GM18868 (cell line): ENCODE data around the gene ACP4.
"Not testable (repeated sequence)": the region's sequence is repeated elsewhere in the genome, so short reads cannot be mapped to it uniquely, and the experiment has no call there.

Source experiments
- ATAC-seq: cut with Tn5 transposase; IDR thresholded peaks from one replicate; pipeline ENCODE4 v1.9.1; 2021; ENCODE audit warnings: mild to moderate bottlenecking, moderate library complexity; ENCODE audit not compliant: unreplicated experiment

The ACP4 gene, protein sequence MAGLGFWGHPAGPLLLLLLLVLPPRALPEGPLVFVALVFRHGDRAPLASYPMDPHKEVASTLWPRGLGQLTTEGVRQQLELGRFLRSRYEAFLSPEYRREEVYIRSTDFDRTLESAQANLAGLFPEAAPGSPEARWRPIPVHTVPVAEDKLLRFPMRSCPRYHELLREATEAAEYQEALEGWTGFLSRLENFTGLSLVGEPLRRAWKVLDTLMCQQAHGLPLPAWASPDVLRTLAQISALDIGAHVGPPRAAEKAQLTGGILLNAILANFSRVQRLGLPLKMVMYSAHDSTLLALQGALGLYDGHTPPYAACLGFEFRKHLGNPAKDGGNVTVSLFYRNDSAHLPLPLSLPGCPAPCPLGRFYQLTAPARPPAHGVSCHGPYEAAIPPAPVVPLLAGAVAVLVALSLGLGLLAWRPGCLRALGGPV

DNA sequence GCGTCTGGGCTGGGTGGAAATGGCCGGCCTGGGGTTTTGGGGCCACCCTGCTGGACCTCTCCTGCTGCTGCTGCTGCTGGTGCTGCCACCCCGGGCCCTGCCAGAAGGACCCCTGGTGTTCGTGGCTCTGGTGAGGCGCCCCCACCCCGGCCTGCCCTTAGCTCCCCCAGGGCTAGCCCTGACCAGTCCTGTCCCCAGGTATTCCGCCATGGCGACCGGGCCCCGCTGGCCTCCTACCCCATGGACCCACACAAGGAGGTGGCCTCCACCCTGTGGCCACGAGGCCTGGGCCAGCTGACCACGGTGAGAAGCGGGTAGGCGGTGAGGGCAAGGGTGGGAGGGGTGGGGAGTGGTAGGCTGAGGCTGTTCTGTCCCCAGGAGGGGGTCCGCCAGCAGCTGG lies at the start of gene ACP4:
ACP4 (plus strand) TSS at position 20 of the 400 bp plus-strand sequence; CDS start at position 20, 0 bp downstream.
- no peak for ATAC-seq

DNA sequence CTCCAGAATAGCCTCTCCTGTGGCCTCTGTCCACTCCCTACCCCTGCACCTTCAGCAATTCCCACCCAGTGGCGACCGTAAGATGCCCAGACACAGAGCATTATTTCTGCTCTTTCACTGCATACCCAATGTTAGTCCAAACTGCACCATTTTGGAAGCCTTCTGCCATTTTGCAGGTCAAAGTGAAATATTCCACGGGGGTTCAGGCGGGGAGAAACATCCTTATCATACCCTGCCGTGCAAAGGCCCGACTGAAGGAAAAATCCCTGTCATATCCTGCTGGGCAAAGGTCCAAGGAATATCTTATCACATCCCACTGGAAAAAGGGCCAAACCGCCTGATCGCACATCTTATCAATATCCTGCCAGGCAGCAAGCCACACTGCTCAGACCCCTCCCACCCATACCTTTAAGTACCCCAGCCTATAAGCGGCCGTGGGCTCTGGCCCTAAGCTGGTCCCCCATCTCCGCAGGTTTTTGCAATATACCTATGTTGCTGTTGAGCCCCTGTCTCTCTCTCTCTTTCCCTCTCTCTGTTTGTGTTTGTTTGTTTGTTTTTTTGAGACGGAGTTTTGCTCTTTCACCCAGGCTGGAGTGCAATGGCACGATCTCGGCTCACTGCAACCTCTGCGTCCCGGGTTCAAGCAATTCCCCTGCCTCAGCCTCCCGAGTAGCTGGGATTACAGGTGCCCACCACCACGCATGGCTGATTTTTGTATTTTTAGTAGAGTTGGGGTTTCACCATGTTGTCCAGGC lies 48.9 kb upstream of the ACP4 start:
- ATAC-seq, result no peak

DNA sequence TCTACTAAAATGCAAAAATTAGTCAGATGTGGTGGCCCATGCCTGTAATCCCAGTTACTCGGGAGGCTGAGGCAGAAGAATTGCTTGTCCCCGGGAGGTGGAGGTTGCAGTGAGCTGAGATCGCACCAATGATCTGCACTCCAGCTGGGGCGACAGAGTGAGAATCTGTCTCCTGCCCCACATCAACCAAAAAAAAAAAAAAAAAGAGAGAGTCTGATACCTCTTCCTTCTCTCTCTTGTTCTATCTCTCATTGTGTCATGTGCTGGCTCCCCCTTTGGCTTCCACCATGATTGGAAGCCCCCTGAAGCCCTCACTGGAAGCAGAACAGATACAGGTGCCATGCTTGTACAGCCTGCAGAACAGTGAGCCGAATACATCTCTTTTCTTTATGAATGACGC lies 46.7 kb upstream of the ACP4 start:
- no peak for ATAC-seq

DNA sequence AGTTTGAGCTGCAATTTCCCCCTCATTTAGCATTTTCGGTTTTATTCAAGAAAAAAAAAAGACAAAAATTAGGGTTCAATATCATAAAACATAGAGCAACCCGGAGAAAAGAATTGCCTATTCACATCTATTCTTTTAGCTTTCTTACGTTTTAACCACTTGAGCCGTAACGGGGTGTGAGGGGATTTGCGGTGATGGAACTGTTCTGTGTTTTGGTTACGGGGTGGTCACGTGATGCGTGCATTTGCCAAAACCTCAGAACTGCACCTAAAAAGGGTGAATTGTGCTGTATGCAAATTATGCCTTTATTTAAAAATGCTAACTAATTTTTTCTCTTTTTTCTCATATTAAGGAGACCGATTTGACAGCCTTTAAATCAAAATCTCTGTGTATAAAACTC lies 45.0 kb upstream of the ACP4 start:
- no peak for ATAC-seq

DNA sequence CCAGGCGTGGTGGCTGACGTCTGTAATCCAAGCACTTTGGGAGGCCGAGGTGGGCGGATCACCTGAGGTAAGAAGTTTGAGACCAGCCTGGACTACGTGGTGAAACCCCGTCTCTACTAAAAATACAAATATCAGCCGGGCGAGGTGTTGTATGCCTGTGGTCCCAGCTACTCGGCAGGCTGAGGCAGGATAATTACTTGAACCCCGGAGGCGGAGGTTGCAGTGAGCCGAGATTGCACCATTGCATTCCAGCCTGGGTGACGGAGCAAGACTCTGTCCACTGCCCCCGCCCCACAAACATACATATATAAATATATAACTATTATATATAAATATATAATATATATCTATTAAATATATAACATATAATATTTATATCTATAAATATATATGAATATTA lies 43.1 kb upstream of the ACP4 start:
- ATAC-seq, result not testable (repeated sequence)

DNA sequence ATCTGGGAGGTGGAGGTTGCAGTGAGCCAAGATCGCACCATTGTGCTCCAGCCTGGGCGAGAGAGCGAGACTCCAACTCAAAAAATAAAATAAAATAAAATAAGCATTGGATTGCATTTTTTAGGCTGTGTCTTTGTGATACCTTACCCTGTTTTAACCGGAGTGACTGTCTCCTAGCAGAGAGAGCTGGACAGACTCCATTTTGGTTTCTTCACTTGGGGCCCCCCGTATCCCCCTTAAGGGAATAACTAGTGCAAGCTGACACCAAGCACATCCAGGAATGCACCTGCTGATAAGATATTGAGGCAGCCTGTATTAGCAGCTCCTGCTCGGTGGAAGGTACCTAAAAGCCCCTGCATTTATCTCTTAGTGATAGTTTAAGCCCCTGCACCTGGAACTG lies 40.7 kb upstream of the ACP4 start:
- ATAC-seq, result no peak

DNA sequence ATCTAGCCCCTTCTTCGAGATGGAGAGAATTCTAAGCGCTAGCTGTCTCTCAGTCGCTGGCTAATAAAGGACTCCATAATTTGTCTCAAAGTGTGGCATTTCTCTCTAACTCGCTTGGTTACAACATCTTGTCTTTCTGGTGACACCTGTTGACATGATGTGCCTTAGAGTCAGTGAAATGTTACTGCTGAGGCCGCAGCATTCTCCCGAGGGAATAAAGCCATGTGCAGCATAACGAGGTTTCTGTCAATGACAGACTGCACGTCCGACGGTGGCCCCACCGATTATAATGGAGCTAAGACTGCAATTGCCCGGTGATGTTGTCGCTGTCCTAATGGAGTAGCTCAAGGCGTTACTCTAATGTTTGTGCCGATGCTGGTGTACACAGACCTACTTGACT lies 40.2 kb upstream of the ACP4 start:
- ATAC-seq, result no peak

DNA sequence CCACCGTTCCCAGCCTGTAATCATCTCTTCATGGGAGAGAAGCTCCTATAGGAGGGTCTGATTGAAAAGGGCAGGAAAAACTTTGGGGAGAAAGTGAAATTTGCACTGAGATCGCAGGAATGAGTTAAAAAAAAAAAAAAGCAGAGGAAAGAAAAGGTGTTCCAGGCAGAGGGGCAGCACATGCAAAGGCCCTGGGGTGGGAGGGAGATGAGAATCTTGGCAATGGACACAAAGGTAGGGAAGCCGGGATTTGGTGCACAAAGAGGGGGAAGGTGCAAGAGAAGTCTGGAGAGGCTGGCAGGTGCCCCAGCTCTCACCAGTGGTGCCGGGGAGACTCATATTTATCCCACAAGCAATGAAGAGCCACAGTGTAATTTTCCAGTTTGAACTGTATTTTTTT lies 36.3 kb upstream of the ACP4 start:
- ATAC-seq, result no peak

DNA sequence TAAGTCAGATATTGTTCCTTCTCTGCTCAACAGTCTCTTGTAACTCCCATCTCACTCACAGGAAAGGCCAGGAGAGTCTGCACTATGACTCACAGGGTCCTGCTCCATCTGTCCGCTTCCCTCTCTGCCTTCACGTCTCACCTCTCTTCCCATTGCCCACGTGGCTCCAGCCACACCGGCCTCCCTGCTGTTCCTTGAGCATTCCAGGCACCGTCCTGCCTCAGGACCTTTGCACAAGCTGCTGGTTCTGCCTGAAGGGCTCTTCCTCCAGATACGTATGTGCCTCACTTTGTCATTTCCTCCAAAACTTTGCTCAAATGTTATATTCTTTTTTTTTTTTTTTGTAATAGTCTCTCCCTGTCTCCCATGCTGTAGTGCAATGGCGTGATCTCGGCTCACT lies 34.0 kb upstream of the ACP4 start:
- ATAC-seq, result not testable (repeated sequence)

DNA sequence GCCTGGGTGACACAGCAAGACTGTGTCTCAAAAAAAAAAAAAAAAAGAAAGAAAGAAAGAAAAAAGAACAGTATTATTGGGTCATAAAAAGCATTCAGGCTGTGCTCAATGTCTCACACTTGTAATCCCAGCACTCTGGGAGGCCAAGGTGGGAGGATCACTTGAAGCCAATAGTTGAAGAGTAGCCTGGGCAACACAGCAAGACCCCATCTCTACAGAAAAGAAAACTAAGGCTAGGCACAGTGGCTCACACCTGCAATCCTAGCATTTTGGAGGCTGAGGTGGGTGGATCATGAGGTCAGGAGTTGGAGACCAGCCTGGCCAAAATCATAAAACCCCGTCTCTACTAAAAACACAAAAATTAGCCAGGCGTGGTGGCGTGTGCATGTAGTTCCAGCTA lies 32.6 kb upstream of the ACP4 start:
- not testable (repeated sequence) for ATAC-seq

DNA sequence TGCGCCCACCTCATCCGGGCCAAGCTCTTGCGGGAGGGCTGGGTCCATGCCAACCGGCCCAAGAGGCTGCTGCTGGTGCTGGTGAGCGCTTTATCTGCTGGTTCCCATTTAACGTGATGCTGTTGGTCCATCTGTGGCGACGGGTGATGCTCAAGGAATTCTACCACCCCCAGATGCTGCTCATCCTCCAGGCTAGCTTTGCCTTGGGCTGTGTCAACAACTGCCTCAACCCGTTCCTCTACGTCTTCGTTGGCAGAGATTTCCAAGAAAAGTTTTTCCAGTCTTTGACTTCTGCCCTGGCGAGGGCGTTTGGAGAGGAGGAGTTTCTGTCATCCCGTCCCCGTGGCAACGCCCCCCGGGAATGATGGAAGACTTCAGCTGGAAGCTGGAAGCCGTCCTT lies 31.1 kb upstream of the ACP4 start:
- not testable (repeated sequence) for ATAC-seq

DNA sequence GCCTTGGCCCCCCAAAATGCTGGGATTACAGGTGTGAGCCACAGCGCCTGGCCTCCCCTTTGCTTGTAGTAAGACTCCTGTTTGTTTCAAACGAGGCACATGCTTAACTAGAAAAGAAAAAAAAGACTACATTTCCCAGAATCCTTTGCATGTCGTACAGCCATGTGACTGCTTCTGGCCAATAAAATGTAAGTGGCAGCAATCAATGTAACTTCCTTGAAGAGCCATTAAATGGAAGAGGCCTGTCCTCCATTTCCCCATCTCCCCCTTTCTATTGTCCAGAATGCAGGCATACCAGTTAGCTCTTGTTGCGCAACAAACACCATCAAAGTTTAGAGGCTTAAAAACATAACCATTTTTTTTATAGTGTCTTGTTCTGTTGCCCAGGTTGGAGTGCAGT lies 30.3 kb upstream of the ACP4 start:
- ATAC-seq, result no peak

DNA sequence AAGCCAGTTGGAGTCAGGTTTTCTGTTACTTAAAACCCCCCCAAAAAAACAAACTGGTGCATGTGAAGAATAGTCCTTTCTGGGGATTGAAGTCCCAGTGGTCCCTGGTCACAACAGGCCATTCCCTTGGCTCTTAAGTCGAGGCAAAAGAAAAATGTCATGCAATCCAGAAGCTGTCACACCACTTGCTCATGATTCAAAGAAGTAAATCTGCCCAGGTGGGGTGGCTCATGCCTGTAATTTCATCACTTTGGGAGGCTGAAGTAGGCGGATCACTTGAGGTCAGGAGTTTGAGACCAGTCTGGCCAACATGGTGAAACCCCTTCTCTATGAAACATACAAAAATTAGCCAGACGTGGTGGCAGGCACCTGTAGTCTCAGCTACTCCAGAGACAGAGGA lies 28.7 kb upstream of the ACP4 start:
- ATAC-seq, result not testable (repeated sequence)

DNA sequence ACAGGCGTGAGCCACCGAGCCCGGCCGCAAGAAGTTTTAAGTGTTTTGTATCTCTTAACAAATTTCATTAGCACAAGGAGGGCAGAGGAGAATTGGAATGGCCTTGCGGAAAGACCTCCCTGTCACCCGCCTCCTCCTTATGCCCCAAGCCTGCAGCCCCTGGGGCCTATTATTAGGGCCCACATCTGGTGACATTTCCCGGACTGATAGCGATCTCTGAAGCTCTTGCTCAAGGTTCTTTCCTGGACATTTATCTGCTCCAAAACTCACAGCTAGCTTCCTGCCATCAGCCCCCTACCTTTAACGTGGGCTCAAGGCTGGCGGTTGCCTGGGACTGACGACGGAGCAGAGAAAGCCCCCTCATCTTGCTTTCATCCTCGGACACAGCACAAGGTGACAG lies 26.7 kb upstream of the ACP4 start:
- ATAC-seq, result not testable (repeated sequence)

DNA sequence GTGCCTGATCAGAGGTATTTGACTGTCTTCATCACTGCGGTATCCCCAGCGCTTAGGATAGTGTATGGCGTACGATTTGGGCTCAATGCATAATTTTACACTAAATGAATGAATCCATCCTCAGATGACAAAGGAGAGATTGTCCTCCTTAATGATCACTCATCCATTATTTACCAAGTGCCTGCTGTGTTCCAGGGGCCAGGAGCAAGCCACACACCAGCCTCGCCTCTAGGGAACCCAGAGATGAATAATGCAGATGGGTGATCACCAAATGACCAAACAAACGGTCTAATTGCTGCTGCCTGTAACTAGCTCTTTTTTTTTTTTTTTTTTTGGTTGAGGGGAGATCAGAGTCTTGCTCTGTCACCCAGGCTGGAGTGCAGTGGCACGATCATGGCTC lies 25.8 kb upstream of the ACP4 start:
- no peak for ATAC-seq

DNA sequence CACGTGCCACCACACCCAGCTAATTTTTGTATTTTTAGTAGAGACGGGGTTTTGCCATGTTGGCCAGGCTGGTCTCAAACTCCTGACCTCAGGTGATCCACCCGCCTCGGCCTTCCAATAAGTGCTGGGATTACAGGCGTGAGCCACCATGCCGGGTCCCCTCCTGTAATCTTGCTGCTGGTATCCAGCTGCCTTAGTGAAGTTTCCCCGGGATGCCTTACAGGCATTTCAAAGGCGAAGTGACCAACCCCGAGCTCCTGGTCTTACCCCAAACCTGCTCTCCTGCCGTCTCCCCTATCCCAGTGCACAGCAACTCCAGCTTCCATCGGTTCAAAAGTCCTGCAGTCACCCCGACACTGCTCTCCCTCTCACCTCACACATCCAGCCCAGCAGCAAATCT lies 23.5 kb upstream of the ACP4 start:
- ATAC-seq, result not testable (repeated sequence)

DNA sequence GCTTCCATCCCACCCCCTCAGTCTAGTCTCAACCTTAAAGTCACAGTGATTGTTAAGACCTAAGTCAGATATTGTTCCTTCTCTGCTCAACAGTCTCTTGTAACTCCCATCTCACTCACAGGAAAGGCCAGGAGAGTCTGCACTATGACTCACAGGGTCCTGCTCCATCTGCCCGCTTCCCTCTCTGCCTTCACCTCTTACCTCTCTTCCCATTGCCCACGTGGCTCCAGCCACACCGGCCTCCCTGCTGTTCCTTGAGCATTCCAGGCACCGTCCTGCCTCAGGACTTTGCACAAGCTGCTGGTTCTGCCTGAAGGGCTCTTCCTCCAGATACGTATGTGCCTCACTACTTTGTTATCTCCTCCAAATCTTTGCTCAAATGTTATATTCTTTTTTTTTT lies 23.0 kb upstream of the ACP4 start:
- not testable (repeated sequence) for ATAC-seq

DNA sequence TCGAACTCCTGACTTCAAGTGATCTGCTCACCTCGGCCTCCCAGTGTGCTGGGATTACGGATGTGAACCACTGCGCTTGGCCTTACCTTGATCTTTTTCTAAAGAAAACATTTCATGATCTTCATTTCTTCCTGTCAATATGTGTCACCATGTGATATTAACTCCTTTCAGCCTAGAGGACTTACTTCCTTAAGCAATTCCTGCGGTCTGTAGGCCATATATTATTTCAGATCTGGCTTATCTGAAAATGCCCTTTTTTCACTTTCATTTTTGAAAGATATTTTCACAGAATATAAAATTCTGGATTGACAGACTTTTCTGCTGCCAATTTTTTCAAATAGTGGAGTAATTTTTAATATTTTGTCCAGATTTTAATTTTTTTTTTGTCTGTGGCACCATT lies 21.9 kb upstream of the ACP4 start:
- no peak for ATAC-seq

DNA sequence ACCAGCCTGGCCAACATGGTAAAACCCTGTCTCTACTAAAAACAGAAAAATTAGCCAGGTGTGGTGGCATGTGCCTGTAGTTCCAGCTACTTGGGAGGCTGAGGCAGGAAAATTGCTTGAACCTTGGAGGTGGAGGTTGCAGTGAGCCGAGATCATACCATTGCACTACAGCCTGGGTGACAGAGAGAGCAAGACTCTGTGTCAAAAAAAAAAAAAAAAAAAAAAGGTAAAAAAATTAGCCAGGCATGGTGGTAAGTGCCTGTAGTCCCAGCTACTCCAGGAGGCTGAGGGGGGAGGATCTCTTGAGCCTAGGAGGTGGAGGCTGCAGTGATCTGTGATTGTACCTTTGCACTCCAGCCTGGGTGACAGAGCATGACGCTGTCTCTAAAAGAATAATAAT lies 20.1 kb upstream of the ACP4 start, which contains the start of gene GPR32:
GPR32 (plus strand) TSS at position 301 of the 400 bp plus-strand sequence. CDS start 137 bp downstream, outside the sequence.
- ATAC-seq, result not testable (repeated sequence)

DNA sequence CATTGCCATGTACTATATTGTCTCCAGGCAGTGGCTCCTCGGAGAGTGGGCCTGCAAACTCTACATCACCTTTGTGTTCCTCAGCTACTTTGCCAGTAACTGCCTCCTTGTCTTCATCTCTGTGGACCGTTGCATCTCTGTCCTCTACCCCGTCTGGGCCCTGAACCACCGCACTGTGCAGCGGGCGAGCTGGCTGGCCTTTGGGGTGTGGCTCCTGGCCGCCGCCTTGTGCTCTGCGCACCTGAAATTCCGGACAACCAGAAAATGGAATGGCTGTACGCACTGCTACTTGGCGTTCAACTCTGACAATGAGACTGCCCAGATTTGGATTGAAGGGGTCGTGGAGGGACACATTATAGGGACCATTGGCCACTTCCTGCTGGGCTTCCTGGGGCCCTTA lies 19.3 kb upstream of the ACP4 start:
- no peak for ATAC-seq

DNA sequence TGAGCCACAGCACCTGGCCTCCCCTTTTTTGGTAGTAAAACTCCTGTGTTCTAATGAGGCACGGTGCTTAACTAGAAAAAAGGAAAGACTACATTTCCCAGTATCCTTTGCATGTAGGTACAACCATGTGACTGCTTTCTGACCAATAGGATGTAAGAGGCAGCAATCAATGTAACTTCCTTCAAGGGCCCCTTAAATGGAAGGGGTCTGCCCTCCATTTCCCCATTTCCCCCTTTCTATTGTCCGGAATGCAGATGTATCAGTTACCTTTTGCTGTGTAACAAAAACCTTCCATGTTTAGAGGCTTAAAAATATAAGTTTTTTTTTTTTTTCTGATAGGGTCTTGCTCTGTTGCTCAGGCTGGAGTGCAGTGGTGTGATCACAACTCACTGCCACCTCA lies 17.7 kb upstream of the ACP4 start:
- no peak for ATAC-seq

DNA sequence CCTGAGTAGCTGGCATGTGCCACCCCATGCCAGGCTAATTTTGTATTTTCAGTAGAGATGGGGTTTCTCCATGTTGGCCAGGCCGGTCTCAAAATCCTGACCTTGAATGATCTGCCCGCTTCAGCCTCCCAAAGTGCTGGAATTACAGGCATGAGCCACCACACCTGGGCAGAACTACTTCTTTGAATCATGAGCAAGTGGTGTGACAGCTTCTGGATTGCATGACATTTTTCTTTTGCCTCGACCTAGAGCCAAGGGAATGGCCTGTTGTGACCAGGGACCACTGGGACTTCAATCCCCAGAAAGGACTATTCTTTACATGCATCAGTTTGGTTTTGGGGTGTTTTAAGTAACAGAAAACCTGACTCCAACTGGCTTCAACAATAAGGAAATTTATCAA lies 17.3 kb upstream of the ACP4 start:
- not testable (repeated sequence) for ATAC-seq
